DLD1 (cell line): Measurements from ENCODE around the gene PTPRD.
"Not testable (repeated sequence)": the region's sequence is repeated elsewhere in the genome, so short reads cannot be mapped to it uniquely, and the experiment has no call there.

Experiments used
- in situ Hi-C: cut with HindIII; loops from 2 replicates; pipeline ENCODE4 v1.10.0; 2017; ENCODE audit warnings: low sequenced_read_pairs

The PTPRD gene

DNA sequence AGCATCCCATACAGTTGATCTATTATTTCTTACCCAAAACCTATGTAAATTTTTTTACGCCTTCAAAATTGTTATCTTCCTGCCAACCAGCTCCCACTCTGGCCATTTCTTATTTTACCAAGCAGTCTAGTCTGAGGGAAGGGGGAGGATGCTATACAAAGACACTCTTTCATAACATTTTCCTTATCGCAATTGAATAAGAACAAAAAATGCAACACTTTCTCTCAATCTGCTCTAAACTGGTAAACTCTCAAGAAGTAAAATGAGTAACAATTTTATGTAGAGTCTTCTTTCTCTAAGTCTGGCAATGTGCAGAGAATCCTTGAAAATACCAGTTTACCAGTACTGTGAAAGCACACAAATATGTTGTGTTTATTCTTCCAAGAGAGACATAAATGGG, 1216.3 kb downstream of the PTPRD start:
- in situ Hi-C loops = no loop called here

DNA sequence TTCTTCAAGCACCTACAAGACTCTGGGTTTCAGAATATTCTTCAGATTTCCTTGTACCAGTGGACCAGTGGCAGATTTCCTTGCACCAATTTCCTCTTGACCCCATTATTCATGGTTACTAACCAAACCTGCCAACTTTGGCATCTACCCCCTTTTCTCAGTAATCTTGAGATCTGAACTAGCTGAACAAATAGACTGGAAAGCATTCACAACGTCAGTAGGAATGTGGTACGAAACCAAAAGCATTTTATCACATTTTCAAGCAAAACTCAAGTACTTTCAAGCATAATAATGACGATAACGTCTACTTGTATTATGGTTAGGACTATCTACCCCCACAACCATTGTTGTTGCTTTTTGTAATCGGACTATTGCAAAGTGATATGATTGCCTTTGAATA, 1217.3 kb downstream of the PTPRD start:
- in situ Hi-C loops = no loop called here

GRCh38 chr9:9392755-9393154, 1220.0 kb downstream of the PTPRD start:
- in situ Hi-C loops = no loop called here

DNA sequence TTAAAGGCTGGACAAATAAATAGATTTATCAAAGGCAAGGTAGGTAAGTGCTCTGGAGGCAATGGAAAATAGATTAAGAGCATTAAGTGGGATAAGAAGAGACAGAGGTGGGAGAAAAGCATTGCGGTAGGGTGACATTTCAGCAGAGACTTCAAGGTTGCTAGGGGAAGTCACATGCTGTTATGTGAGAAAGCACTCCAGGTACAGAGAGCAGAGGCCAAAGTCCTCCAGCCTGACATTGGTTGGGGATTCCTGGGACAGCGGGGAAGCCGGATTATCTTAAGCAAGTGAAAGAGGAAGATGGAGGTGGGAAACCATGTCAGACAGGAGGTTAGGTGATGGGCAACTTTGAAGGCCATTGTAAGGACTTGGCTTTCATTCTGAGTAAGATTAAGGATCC, 1222.9 kb downstream of the PTPRD start:
- in situ Hi-C loops = no loop called here

GRCh38 chr9:9387511-9388115, 1225.2 kb downstream of the PTPRD start:
- in situ Hi-C loops = no loop called here

- in situ Hi-C loops = no loop called here
These were observed 1250.5 kb downstream of the PTPRD start for GRCh38 chr9:9362332-9362731.

DNA sequence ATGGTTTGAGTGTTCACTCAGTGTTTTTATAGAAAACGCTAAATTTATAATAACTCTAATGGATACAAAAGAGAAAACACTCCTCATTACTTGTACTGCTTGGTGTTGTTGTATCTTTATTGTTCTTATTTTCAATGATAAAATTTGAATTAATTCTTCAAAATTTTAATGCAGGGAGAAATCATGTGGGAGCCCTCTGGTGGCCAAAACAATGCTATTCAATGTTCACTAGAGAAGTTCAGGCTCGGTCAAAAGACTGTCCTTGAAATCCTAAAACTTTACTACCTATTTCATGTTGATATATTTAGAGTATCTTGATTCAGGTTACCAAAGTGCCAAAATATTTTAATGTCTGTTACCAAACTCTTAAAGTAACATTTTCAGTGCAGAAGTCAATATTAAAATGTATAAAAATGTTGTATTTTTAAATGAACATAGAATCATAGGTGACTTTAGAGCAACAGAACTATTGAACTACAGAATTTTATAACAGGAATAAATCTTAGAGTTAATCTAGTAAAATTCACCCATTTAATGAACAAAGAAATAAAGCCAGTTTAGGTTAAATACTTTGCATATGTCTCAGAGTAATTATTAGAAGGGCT, 1259.8 kb downstream of the PTPRD start:
- in situ Hi-C loops = no loop called here

GRCh38 chr9:9341203-9341602, 1271.6 kb downstream of the PTPRD start:
- in situ Hi-C loops = no loop called here

- in situ Hi-C loops = no loop called here
These were observed 1275.7 kb downstream of the PTPRD start for GRCh38 chr9:9337129-9337528.

- in situ Hi-C loops = no loop called here
These were observed 1286.1 kb downstream of the PTPRD start for GRCh38 chr9:9326749-9327148.

DNA sequence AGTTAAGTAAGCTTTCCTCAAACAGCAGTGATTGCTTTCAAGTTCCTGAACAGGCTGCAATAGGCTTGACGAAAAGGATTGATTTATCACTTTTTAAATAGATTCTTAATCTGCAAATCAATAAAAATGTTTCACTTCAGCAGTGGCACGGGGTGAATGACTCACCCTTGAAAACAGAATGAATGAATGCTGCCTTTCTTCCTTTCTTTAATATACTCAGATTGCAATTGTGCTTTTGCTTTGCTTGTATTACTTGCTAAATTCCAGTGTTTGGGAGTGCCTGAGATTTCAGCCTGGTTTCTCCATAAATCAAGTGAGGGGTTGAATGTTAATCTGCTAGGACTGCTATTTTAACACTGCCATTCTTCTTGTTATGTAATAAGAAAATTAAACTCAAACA, 1293.8 kb downstream of the PTPRD start:
- in situ Hi-C loops = no loop called here

DNA sequence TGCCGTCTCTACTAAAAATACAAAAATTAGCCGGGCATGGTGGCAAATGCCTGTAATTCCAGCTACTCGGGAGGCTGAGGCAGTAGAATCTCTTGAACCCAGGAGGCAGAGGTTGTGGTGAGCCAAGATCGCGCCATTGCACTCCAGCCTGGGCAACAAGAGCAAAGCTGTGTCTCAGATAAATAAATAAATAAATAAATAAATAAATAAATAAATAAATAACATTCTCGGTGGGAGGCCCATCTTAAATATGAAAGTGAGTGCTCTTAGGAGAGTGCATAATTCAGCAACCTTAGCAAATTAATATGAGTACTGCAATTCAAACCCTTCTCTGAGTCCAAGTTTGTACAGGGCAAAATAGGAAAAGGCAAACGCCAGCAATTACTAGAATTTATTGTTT, 1302.1 kb downstream of the PTPRD start:
- in situ Hi-C loops = not testable (repeated sequence)

DNA sequence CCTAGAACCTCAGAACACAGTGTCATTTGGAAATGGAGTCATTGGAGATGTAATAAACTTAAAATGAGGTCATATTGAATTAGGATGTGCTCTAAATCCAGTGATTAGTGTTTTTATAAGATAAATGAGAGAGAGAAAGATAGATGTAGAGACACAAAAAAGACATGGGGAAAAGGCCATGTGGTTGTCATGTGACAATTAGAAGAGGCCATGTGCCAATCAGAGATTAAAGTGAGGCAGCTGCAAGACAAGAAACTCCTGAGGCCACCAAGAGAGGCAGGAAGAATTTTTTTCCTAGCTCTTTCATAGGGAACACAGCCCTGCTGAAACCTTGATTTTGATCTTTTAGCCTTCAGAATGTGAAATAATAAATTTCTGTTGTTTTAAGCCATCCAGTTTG, 1307.2 kb downstream of the PTPRD start:
- in situ Hi-C loops = no loop called here

GRCh38 chr9:9299134-9299533, 1313.7 kb downstream of the PTPRD start:
- in situ Hi-C loops = no loop called here

DNA sequence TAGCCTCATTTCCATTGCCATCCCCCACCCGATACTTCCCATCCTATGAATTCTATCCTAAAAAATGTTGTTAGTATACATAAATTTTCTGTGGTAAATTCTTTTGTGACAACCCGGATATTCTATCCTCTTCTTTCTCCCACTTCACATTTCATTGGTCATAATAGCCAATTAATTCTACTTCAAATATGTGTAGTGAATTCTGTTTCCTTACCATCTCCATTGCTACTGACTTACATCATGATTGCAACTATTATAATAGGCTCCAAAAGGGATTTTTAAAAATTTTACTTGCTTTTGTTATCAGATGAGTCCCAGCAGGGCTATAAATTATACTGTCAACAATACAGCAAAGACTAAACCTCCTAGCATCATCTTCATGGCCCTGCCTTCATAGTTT, 1326.8 kb downstream of the PTPRD start:
- in situ Hi-C loops = no loop called here

GRCh38 chr9:9284201-9284600, 1328.6 kb downstream of the PTPRD start:
- in situ Hi-C loops = no loop called here

- in situ Hi-C loops = no loop called here
These were observed 1329.4 kb downstream of the PTPRD start for GRCh38 chr9:9283159-9283986.

DNA sequence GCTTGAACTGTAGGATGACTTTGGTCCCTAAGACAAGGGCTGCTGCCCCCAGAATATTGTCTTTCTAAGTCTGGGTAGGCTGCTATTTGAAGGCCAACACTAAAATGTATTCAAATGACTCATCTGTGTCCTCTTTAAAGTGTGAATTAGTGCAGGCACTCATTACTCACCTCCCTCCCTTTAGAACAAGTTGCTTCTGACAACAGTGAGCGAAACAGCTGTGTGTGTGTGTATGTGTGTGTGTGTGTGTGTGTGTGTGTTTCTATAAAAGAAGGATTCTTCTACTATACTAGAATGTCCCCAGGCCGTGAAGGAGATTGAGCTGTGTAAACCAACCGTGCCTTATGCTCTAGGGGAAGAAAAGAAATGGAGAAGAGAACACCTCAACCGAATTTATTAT, 1337.2 kb downstream of the PTPRD start:
- in situ Hi-C loops = no loop called here

DNA sequence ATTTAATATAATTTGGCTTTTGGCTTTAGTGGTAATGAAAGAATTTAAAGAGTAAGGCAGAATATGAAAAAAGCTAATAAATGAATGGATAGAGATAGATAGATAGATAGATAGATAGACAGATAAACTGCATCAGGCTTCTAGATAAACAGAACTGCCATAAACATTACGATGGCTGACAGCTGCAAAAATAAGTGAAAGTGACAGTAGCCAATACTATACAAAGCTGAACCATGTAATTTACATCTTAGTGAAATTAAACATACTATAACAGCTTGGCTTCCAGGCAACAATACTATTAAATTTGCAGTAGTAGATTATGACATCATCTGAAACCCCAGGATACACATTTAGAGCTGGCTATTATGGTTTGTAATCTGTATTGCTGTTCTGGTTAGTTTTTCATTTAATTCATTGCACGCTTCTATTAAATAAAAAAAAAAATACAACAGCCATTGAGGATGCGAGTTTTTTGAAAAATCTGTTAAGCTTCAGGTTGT, 1354.8 kb downstream of the PTPRD start:
- in situ Hi-C loops = no loop called here

- in situ Hi-C loops = no loop called here
These were observed 1366.1 kb downstream of the PTPRD start for GRCh38 chr9:9246726-9247125.

DNA sequence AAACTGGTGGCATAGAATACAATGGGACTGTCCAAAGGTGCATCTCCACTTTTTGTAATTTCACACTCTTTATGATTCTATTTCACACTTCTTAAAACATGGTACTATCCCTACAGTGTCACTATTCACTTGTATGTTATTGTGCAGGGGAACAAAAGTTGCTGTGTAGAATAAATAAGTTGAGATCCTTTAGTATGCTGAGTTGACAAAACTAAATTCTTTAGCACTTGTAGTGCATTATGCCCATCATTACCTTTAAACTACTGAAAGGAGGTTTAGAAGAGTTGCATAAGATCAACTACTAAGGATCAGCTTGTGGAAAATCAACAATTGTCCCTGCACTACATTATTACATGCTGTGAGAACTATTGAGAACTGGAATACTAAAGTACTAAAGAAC, 1380.9 kb downstream of the PTPRD start:
- in situ Hi-C loops = no loop called here

GRCh38 chr9:9229269-9229668, 1383.5 kb downstream of the PTPRD start:
- in situ Hi-C loops = no loop called here
